Peyer's patch (tissue), 4 donors: ENCODE data around the gene FAM20C. TPM values are rescaled to one million over a fixed set of nuclear protein-coding genes. Genes with fewer than 3 reads are reported as not detected.

Source experiments
- DNase-seq, 3 donors: peaks; one replicate each; pipeline ENCODE4 v3.0.0-alpha.2; 2017 to 2019
- H3K27ac ChIP-seq, 4 donors: fragments of 200-600 bp; sonication (generic); one replicate each; pipeline ENCODE4 v1.5.1; 2016 to 2019
- H3K27me3 ChIP-seq, 2 donors: fragments of 200-600 bp; sonication (generic); one replicate each; pipeline ENCODE4 v1.5.1; 2019
- H3K36me3 ChIP-seq, 3 donors: fragments of 200-600 bp; sonication (generic); one replicate each; pipeline ENCODE4 v1.5.1; 2016 to 2019
- H3K4me1 ChIP-seq, 4 donors: fragments of 200-600 bp; sonication (generic); one replicate each; pipeline ENCODE4 v1.5.1; 2016 to 2019
- H3K4me3 ChIP-seq, 4 donors: fragments of 200-600 bp; sonication (generic); 1 replicate in 3 of 4; 2 replicates in 1 of 4; pipeline ENCODE4 v1.5.1; 2016 to 2019; ENCODE audit warnings: mild to moderate bottlenecking in 1 of 4
- H3K9me3 ChIP-seq, 4 donors: fragments of 200-600 bp; sonication (generic); one replicate each; pipeline ENCODE4 v1.5.1; 2016 to 2019; ENCODE audit warnings: mild to moderate bottlenecking in 1 of 4
- POLR2A ChIP-seq, 2 donors: fragments of 450-650 bp; IDR thresholded peaks; one replicate each; pipeline ENCODE4 v1.5.1; 2017; ENCODE audit warnings: antibody characterized with exemption in 2 of 2, mild to moderate bottlenecking in 2 of 2, moderate library complexity in 2 of 2
- total RNA-seq, 4 donors: library from RNA; depleted of rRNA; stranded (reverse); fragments of >200 nt; gene quantifications; one replicate each; pipeline ENCODE4 v1.1.0, GENCODE V29; 2016
- TF ChIP-seq, protein P1 (sequence below), 6 experiments: fragments of 450-650 bp in 4 of 6; fragments of 200-600 bp in 2 of 6; sonication (generic) in 1 of 6; IDR thresholded peaks; one replicate each; pipeline ENCODE4 v1.5.1; 2017 to 2019; ENCODE audit warnings: antibody characterized with exemption in 6 of 6, mild to moderate bottlenecking in 3 of 6, moderate library complexity in 1 of 6

FAM20C gene
- total RNA-seq, 4 donors from 2014 or later = 46.4 to 66.0 (median 53.8) TPM

DNA sequence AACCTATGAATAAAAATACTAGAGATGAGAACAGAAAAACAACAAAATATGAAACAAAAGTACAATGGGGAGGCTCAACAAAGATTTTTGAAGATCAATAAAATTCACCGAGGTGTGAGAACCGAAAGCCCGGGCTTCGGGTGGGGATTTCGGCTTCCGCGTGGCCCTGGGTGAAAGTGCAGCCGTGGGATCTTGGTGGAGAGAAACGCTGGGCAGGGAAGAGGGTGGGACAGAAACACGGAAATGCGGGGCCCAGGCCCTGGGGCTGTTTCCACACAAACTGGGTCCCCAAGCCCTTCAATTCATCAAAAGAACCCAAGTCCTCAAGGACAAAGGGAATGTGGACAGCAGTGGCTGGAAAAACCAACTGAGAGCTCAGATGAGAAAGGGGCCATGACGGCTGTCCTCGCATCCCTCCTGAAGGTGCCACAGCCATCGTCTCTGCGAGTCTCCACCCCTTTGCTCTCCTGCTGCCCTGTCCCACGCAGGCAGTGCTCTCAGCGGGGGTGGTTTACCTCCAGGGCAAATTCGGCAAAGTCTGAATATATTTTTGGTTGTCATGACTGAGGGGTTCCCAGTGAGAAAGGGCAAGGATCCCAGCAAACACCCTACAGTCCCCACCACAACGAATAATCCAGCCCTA lies 117.3 kb downstream of the FAM20C start:
- no peaks in the 10 kb centered on the region for H3K27me3 ChIP-seq
- no peak for TF ChIP-seq POLR2A (IDR thresholded peaks at IDR 0.05)
- TF ChIP-seq, protein P1, sequence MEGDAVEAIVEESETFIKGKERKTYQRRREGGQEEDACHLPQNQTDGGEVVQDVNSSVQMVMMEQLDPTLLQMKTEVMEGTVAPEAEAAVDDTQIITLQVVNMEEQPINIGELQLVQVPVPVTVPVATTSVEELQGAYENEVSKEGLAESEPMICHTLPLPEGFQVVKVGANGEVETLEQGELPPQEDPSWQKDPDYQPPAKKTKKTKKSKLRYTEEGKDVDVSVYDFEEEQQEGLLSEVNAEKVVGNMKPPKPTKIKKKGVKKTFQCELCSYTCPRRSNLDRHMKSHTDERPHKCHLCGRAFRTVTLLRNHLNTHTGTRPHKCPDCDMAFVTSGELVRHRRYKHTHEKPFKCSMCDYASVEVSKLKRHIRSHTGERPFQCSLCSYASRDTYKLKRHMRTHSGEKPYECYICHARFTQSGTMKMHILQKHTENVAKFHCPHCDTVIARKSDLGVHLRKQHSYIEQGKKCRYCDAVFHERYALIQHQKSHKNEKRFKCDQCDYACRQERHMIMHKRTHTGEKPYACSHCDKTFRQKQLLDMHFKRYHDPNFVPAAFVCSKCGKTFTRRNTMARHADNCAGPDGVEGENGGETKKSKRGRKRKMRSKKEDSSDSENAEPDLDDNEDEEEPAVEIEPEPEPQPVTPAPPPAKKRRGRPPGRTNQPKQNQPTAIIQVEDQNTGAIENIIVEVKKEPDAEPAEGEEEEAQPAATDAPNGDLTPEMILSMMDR (IDR thresholded peaks at IDR 0.05) = no peak
- H3K27ac ChIP-seq = no peak overlapping the region
- H3K9me3 ChIP-seq = no peaks in the 10 kb centered on the region
- peak in 1 of 3 donors; percentile 29 for DNase-seq
- no peaks in the 10 kb centered on the region for H3K4me1 ChIP-seq
- no peaks in the 10 kb centered on the region for H3K36me3 ChIP-seq
- no peak overlapping the region for H3K4me3 ChIP-seq

Other genes starting within 250 kb of the FAM20C start
- gene FOXL3, start 97.6 kb downstream of the FAM20C start, total RNA-seq = not detected